K562 (cell line): ENCODE data around the gene LARP7. TPM values are rescaled to one million over a fixed set of nuclear protein-coding genes. Genes with fewer than 3 reads are reported as not detected.

ENCODE experiments used
- HEY1 ChIP-seq: fragments of 250-450 bp; sonication (Bioruptor Pico); IDR thresholded peaks from 2 replicates; pipeline ENCODE4 v1.5.0; 2020; ENCODE audit warnings: mild to moderate bottlenecking, moderate library complexity, borderline replicate concordance
- MBD2 ChIP-seq: sonication (generic); IDR thresholded peaks from 2 replicates; pipeline ENCODE4 v1.6.1; 2016; ENCODE audit warnings: low read depth, borderline replicate concordance
- NR2F6 ChIP-seq: fragments of 450-650 bp; formaldehyde crosslinking; IDR thresholded peaks from 2 replicates; pipeline ENCODE4 v1.4.0; 2020; ENCODE audit warnings: mild to moderate bottlenecking
- STAT5A ChIP-seq: IDR thresholded peaks from 2 replicates; pipeline ENCODE4 v1.6.1; 2012; ENCODE audit warnings: low read length, inconsistent platforms, borderline replicate concordance
- STAT5B ChIP-seq: fragments of 250-450 bp; sonication (Bioruptor Pico); IDR thresholded peaks from 2 replicates; pipeline ENCODE4 v1.8.0; 2021; ENCODE audit warnings: mild to moderate bottlenecking, inconsistent platforms
- TEAD4 ChIP-seq, 2 experiments: sonication (generic) in 1 of 2; formaldehyde crosslinking in 1 of 2; IDR thresholded peaks; 2 replicates each; pipeline versions ENCODE4 v1.6.1 to v1.8.0; 2012 to 2022; ENCODE audit warnings: borderline replicate concordance in 1 of 2, inconsistent platforms in 1 of 2, low read length in 1 of 2, mild to moderate bottlenecking in 1 of 2, missing genetic modification reagents in 1 of 2
- TFAP4 ChIP-seq: sonication (generic); formaldehyde crosslinking; IDR thresholded peaks from 2 replicates; pipeline ENCODE4 v1.8.0; 2022; ENCODE audit warnings: missing genetic modification reagents, mild to moderate bottlenecking, moderate library complexity, borderline replicate concordance
- ZNF140 ChIP-seq: fragments of 250-450 bp; sonication (Bioruptor Pico); IDR thresholded peaks from 2 replicates; pipeline ENCODE4 v1.8.0; 2021; ENCODE audit warnings: moderate library complexity, mild to moderate bottlenecking, inconsistent platforms
- ZNF253 ChIP-seq: fragments of 250-450 bp; sonication (Bioruptor Pico); conservative IDR thresholded peaks from 2 replicates; pipeline ENCODE4 v1.6.1; 2021; ENCODE audit warnings: mild to moderate bottlenecking
- ZNF75A ChIP-seq: fragments of 450-650 bp; formaldehyde crosslinking; IDR thresholded peaks from 2 replicates; pipeline ENCODE4 v1.4.0; 2020; ENCODE audit warnings: mild to moderate bottlenecking
- polyA plus RNA-seq, 8 experiments: library from polyadenylated mRNA; depleted of rRNA in 4 of 8; stranded (reverse) in 5 of 8; unstranded in 3 of 8; fragments of >200 nt; fragmentation: Nextera tagmentation in 2 of 8; fragmentation: Illumina TruSeq in 1 of 8; extraction: Ambion mirVana in 2 of 8; extraction: Trizol in 1 of 8; gene quantifications; 2 replicates each; pipeline versions ENCODE4 v1.2.1 to v1.2.3, GENCODE V29; 2011 to 2014; ENCODE audit warnings: inconsistent platforms in 1 of 8, missing spikeins in 1 of 8
- total RNA-seq, 7 experiments: library from RNA; depleted of rRNA in 6 of 7; stranded (reverse); fragments of >200 nt in 6 of 7; fragmentation: Illumina TruSeq in 2 of 7; extraction: Trizol in 2 of 7; gene quantifications; 2 replicates each; pipeline versions ENCODE4 v1.2.1 to v1.2.3, GENCODE V29; 2011 to 2021; ENCODE audit warnings: low replicate concordance in 1 of 7
- TF ChIP-seq, protein P1 (sequence below), 2 experiments: fragments of 450-650 bp; IDR thresholded peaks; 2 replicates each; pipeline ENCODE4 v1.6.1; 2018; ENCODE audit warnings: mild to moderate bottlenecking in 2 of 2, low read depth in 1 of 2; ENCODE audit not compliant: partially characterized antibody in 2 of 2
- TF ChIP-seq, protein P2 (sequence below), 2 experiments: fragments of 450-650 bp in 1 of 2; sonication (generic) in 1 of 2; formaldehyde crosslinking in 1 of 2; IDR thresholded peaks; 2 replicates each; pipeline versions ENCODE4 v1.7.1 to v1.9.0; 2016 to 2022; ENCODE audit warnings: inconsistent platforms in 1 of 2, mild to moderate bottlenecking in 1 of 2, missing genetic modification reagents in 1 of 2

The LARP7 gene
- total and polyA plus RNA-seq, 9 of the 15 experiments (the other 6 are each of a cell fraction or from before 2014, with no cell fraction given), result 30.1 to 76.9 (median 56.0) TPM

- no peak for TF ChIP-seq HEY1
- TF ChIP-seq ZNF140 (CRISPR knock-in tag), result no peak
- no peak for TF ChIP-seq STAT5B (CRISPR knock-in tag)
- TF ChIP-seq, protein P1, sequence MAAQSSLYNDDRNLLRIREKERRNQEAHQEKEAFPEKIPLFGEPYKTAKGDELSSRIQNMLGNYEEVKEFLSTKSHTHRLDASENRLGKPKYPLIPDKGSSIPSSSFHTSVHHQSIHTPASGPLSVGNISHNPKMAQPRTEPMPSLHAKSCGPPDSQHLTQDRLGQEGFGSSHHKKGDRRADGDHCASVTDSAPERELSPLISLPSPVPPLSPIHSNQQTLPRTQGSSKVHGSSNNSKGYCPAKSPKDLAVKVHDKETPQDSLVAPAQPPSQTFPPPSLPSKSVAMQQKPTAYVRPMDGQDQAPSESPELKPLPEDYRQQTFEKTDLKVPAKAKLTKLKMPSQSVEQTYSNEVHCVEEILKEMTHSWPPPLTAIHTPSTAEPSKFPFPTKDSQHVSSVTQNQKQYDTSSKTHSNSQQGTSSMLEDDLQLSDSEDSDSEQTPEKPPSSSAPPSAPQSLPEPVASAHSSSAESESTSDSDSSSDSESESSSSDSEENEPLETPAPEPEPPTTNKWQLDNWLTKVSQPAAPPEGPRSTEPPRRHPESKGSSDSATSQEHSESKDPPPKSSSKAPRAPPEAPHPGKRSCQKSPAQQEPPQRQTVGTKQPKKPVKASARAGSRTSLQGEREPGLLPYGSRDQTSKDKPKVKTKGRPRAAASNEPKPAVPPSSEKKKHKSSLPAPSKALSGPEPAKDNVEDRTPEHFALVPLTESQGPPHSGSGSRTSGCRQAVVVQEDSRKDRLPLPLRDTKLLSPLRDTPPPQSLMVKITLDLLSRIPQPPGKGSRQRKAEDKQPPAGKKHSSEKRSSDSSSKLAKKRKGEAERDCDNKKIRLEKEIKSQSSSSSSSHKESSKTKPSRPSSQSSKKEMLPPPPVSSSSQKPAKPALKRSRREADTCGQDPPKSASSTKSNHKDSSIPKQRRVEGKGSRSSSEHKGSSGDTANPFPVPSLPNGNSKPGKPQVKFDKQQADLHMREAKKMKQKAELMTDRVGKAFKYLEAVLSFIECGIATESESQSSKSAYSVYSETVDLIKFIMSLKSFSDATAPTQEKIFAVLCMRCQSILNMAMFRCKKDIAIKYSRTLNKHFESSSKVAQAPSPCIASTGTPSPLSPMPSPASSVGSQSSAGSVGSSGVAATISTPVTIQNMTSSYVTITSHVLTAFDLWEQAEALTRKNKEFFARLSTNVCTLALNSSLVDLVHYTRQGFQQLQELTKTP (IDR thresholded peaks at IDR 0.05; ENCODE audit: low read depth in 1 of 2, partially characterized antibody in 2 of 2), result peak in 1 of 2 experiments; percentile 53
- TF ChIP-seq, protein P2, sequence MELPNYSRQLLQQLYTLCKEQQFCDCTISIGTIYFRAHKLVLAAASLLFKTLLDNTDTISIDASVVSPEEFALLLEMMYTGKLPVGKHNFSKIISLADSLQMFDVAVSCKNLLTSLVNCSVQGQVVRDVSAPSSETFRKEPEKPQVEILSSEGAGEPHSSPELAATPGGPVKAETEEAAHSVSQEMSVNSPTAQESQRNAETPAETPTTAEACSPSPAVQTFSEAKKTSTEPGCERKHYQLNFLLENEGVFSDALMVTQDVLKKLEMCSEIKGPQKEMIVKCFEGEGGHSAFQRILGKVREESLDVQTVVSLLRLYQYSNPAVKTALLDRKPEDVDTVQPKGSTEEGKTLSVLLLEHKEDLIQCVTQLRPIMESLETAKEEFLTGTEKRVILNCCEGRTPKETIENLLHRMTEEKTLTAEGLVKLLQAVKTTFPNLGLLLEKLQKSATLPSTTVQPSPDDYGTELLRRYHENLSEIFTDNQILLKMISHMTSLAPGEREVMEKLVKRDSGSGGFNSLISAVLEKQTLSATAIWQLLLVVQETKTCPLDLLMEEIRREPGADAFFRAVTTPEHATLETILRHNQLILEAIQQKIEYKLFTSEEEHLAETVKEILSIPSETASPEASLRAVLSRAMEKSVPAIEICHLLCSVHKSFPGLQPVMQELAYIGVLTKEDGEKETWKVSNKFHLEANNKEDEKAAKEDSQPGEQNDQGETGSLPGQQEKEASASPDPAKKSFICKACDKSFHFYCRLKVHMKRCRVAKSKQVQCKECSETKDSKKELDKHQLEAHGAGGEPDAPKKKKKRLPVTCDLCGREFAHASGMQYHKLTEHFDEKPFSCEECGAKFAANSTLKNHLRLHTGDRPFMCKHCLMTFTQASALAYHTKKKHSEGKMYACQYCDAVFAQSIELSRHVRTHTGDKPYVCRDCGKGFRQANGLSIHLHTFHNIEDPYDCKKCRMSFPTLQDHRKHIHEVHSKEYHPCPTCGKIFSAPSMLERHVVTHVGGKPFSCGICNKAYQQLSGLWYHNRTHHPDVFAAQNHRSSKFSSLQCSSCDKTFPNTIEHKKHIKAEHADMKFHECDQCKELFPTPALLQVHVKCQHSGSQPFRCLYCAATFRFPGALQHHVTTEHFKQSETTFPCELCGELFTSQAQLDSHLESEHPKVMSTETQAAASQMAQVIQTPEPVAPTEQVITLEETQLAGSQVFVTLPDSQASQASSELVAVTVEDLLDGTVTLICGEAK (IDR thresholded peaks at IDR 0.05), result peak; percentile 85
- TF ChIP-seq, protein P2 (CRISPR knock-in tag; IDR thresholded peaks at IDR 0.05), result no peak
- TF ChIP-seq NR2F6 (CRISPR knock-in tag), result no peak
- no peak for TF ChIP-seq ZNF75A (CRISPR knock-in tag)
- peak; percentile 87 for TF ChIP-seq TFAP4 (CRISPR knock-in tag)
- TF ChIP-seq MBD2, result peak; percentile 76
- no peak for TF ChIP-seq ZNF253
- TF ChIP-seq STAT5A, result no peak
- peak; percentile 31 for TF ChIP-seq TEAD4 (IDR thresholded peaks at IDR 0.05; ENCODE audit: low read length)
- no peak for TF ChIP-seq TEAD4 (CRISPR knock-in tag; IDR thresholded peaks at IDR 0.05; ENCODE audit: borderline replicate concordance)
Observed at GRCh38 chr4:112636688-112637551, at the start of gene LARP7, which contains the start of gene ZGRF1 (continued).
